ENCODE results near the gene TOP1. TPM values are rescaled to one million over a fixed set of nuclear protein-coding genes. Genes with fewer than 3 reads are reported as not detected.

TOP1 gene
- total and polyA plus RNA-seq, 9 of the 15 experiments (the other 6 are each of a cell fraction or from before 2014, with no cell fraction given), result 26.4 to 127 (median 39.6) TPM

DNA sequence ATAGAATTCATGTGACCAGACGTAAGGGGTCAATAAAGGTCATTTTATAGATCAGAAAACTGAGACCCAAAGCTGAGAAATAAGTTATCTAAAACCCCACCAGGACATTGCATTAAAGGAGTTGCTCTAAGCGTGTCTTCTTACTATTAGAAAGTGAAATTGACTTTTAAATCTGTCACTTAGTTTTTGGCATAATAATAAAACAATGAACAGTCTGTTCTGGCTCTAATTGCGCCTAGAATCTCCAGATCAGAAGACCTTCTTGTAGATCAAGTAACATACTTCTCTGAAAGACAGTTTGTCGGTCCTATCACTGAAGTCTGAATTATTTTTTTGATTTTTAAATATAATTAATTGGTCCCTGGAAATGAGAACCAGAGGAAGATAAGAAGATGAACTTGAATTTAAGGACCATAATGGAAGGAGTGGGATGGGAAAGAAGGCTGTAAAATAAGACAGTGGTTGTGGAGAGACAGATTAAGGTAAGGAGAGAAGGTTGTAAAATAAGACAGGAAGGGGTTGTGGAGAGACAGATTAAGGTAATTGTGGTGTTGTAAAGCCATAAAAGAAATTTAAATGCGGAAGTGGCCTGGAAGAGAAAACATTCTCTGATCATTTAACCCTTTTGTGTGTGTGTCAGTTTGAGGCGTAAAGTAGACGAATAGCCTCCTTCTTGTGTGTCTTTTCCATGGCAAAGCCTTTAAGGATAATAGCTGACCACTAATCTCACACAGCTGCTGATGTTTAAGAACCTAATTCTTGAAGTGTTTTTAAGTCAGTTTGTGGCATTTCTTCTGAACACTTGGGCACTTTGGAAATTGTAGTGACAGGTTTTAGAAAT, 20.1 kb downstream of the TOP1 start (continued):
- TF ChIP-seq, protein P1, sequence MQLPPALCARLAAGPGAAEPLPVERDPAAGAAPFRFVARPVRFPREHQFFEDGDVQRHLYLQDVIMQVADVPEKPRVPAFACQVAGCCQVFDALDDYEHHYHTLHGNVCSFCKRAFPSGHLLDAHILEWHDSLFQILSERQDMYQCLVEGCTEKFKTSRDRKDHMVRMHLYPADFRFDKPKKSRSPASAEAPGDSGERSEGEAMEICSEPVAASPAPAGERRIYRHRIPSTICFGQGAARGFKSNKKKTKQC (CRISPR knock-in tag; IDR thresholded peaks at IDR 0.05), result no peak
- TF ChIP-seq, protein P2, sequence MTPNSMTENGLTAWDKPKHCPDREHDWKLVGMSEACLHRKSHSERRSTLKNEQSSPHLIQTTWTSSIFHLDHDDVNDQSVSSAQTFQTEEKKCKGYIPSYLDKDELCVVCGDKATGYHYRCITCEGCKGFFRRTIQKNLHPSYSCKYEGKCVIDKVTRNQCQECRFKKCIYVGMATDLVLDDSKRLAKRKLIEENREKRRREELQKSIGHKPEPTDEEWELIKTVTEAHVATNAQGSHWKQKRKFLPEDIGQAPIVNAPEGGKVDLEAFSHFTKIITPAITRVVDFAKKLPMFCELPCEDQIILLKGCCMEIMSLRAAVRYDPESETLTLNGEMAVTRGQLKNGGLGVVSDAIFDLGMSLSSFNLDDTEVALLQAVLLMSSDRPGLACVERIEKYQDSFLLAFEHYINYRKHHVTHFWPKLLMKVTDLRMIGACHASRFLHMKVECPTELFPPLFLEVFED (CRISPR knock-in tag; conservative IDR thresholded peaks at IDR 0.05), result no peak
- TF ChIP-seq ZNF780A (CRISPR knock-in tag; IDR thresholded peaks at IDR 0.05), result no peak
- TF ChIP-seq NONO (IDR thresholded peaks at IDR 0.05; ENCODE audit: low read depth in 2 of 2, low read length in 1 of 2), result no peak
- TF ChIP-seq ZSCAN29 (IDR thresholded peaks at IDR 0.05), result no peak
- TF ChIP-seq ARHGAP35 (IDR thresholded peaks at IDR 0.05; ENCODE audit: partially characterized antibody), result no peak
- 0 out of 2 replicates have a peak, but pooled peaks have one; percentile 10 for TF ChIP-seq ETV5 (CRISPR knock-in tag; IDR thresholded peaks at IDR 0.05; ENCODE audit: low read depth)
- TF ChIP-seq, protein P3, sequence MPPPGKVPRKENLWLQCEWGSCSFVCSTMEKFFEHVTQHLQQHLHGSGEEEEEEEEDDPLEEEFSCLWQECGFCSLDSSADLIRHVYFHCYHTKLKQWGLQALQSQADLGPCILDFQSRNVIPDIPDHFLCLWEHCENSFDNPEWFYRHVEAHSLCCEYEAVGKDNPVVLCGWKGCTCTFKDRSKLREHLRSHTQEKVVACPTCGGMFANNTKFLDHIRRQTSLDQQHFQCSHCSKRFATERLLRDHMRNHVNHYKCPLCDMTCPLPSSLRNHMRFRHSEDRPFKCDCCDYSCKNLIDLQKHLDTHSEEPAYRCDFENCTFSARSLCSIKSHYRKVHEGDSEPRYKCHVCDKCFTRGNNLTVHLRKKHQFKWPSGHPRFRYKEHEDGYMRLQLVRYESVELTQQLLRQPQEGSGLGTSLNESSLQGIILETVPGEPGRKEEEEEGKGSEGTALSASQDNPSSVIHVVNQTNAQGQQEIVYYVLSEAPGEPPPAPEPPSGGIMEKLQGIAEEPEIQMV (tag; conservative IDR thresholded peaks at IDR 0.05; ENCODE audit: low read depth), result no peak
- TF ChIP-seq RUNX1 (IDR thresholded peaks at IDR 0.05; ENCODE audit: low read depth), result no peak
- TF ChIP-seq EP400 (IDR thresholded peaks at IDR 0.05), result no peak
- no peak for TF ChIP-seq NCOA6 (IDR thresholded peaks at IDR 0.05)
- no peak for TF ChIP-seq ZZZ3 (IDR thresholded peaks at IDR 0.05)
- TF ChIP-seq, protein P4, sequence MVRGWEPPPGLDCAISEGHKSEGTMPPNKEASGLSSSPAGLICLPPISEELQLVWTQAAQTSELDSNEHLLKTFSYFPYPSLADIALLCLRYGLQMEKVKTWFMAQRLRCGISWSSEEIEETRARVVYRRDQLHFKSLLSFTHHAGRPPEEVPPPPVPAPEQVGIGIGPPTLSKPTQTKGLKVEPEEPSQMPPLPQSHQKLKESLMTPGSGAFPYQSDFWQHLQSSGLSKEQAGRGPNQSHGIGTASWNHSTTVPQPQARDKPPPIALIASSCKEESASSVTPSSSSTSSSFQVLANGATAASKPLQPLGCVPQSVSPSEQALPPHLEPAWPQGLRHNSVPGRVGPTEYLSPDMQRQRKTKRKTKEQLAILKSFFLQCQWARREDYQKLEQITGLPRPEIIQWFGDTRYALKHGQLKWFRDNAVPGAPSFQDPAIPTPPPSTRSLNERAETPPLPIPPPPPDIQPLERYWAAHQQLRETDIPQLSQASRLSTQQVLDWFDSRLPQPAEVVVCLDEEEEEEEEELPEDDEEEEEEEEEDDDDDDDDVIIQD (CRISPR knock-in tag; IDR thresholded peaks at IDR 0.05), result no peak
- TF ChIP-seq, protein P5, sequence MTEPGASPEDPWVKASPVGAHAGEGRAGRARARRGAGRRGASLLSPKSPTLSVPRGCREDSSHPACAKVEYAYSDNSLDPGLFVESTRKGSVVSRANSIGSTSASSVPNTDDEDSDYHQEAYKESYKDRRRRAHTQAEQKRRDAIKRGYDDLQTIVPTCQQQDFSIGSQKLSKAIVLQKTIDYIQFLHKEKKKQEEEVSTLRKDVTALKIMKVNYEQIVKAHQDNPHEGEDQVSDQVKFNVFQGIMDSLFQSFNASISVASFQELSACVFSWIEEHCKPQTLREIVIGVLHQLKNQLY (CRISPR knock-in tag; conservative IDR thresholded peaks at IDR 0.05), result no peak
- no peak for TF ChIP-seq ARID2 (IDR thresholded peaks at IDR 0.05)
- no peak for TF ChIP-seq OTX1 (CRISPR knock-in tag; IDR thresholded peaks at IDR 0.05)
- 0 out of 2 replicates have a peak, but pooled peaks have one; percentile 61 for TF ChIP-seq THRAP3 (IDR thresholded peaks at IDR 0.05; ENCODE audit: borderline replicate concordance)
- no peak for TF ChIP-seq BRCA1 (IDR thresholded peaks at IDR 0.05)
- TF ChIP-seq BRCA1 (CRISPR knock-in tag; IDR thresholded peaks at IDR 0.05), result no peak
- no peak for TF ChIP-seq IRF2 (CRISPR knock-in tag; IDR thresholded peaks at IDR 0.05)
- peak in 1 of 2 experiments; percentile 38; a peak in 1 of 4 replicates for TF ChIP-seq HDAC1 (IDR thresholded peaks at IDR 0.05)
- no peak for TF ChIP-seq KAT8 (IDR thresholded peaks at IDR 0.05; ENCODE audit: low read depth)
- TF ChIP-seq DIDO1 (tag; IDR thresholded peaks at IDR 0.05; ENCODE audit: low read depth), result no peak
- TF ChIP-seq IFI16 (CRISPR knock-in tag; IDR thresholded peaks at IDR 0.05), result no peak
